NCI-H146 (cell line): ENCODE data around the gene TMEM243.
A peak's percentile ranks its signal among the peaks of the same experiment; 100 is the strongest.
"Not testable (repeated sequence)": the region's sequence is repeated elsewhere in the genome, so short reads cannot be mapped to it uniquely, and the experiment has no call there.

Experiments
- DNase-seq: peaks from one replicate; lab custom pipeline; 2025; lab: John Stamatoyannopoulos, UW

Gene TMEM243

GRCh38 chr7:87219545-87220025, at the start of gene TMEM243:
TMEM243 (minus strand) TSS chr7:87219732; CDS start chr7:87219503, 229 bp downstream.
- peak; percentile 67 for DNase-seq

GRCh38 chr7:87267239-87267900, 47.8 kb upstream of the TMEM243 start:
- DNase-seq = no peak

GRCh38 chr7:87263537-87263936, 44.0 kb upstream of the TMEM243 start:
- DNase-seq = no peak

GRCh38 chr7:87253589-87254087, 34.1 kb upstream of the TMEM243 start:
- no peak for DNase-seq

- not testable (repeated sequence) for DNase-seq
Observed at GRCh38 chr7:87245671-87246070, 26.1 kb upstream of the TMEM243 start.

- DNase-seq = not testable (repeated sequence)
Observed at GRCh38 chr7:87238464-87239051, 19.0 kb upstream of the TMEM243 start.

- DNase-seq = no peak
Observed at GRCh38 chr7:87234949-87235348, 15.4 kb upstream of the TMEM243 start.

- no peak for DNase-seq
Observed at GRCh38 chr7:87231711-87232110, 12.2 kb upstream of the TMEM243 start.

- DNase-seq = no peak
Observed at GRCh38 chr7:87231258-87231657, 11.7 kb upstream of the TMEM243 start.

- no peak for DNase-seq
Observed at GRCh38 chr7:87226495-87226894, 7.0 kb upstream of the TMEM243 start.

- DNase-seq = no peak
Observed at GRCh38 chr7:87225696-87226095, 6.2 kb upstream of the TMEM243 start.

- no peak for DNase-seq
Observed at GRCh38 chr7:87223666-87224065, 4.1 kb upstream of the TMEM243 start.

- peak; percentile 33 for DNase-seq
Observed at GRCh38 chr7:87220734-87221215, 1.2 kb upstream of the TMEM243 start.

- peak; percentile 83 for DNase-seq
Observed at GRCh38 chr7:87220026-87220733, 648 bp upstream of the TMEM243 start.

- no peak for DNase-seq
Observed at GRCh38 chr7:87218796-87219544, 562 bp downstream of the TMEM243 start.

- DNase-seq = no peak
Observed at GRCh38 chr7:87217983-87218653, 1.4 kb downstream of the TMEM243 start.

- DNase-seq = no peak
Observed at GRCh38 chr7:87216701-87217508, 2.6 kb downstream of the TMEM243 start.

- no peak for DNase-seq
Observed at GRCh38 chr7:87215046-87215445, 4.5 kb downstream of the TMEM243 start.

GRCh38 chr7:87213811-87214210, 5.7 kb downstream of the TMEM243 start:
- no peak for DNase-seq

- no peak for DNase-seq
Observed at GRCh38 chr7:87213252-87213651, 6.3 kb downstream of the TMEM243 start.

GRCh38 chr7:87212498-87212897, 7.0 kb downstream of the TMEM243 start:
- no peak for DNase-seq
